Glutamatergic neuron (in vitro differentiated cells): Measurements from ENCODE around the gene CHMP5. TPM values are rescaled to one million over a fixed set of nuclear protein-coding genes. Genes with fewer than 3 reads are reported as not detected.

ENCODE experiments used
- DNase-seq: peaks from one replicate; pipeline ENCODE4 v3.0.0; 2022
- H3K27ac Mint-ChIP-seq: one replicate; pipeline ENCODE4 v1.8.0; 2020; ENCODE audit warnings: mild to moderate bottlenecking, mixed read lengths, inconsistent platforms; ENCODE audit not compliant: unreplicated experiment
- H3K27me3 Mint-ChIP-seq: one replicate; pipeline ENCODE4 v1.8.0; 2020; ENCODE audit warnings: mild to moderate bottlenecking, moderate library complexity, mixed read lengths, inconsistent platforms; ENCODE audit not compliant: unreplicated experiment
- H3K36me3 Mint-ChIP-seq: one replicate; pipeline ENCODE4 v1.8.0; 2020; ENCODE audit warnings: mild to moderate bottlenecking, mixed read lengths, inconsistent platforms; ENCODE audit not compliant: unreplicated experiment
- H3K4me1 Mint-ChIP-seq: one replicate; pipeline ENCODE4 v1.8.0; 2020; ENCODE audit warnings: mild to moderate bottlenecking, low read depth, mixed read lengths, inconsistent platforms; ENCODE audit not compliant: unreplicated experiment
- H3K4me3 Mint-ChIP-seq: one replicate; pipeline ENCODE4 v1.8.0; 2020; ENCODE audit warnings: mild to moderate bottlenecking, mixed read lengths, inconsistent platforms; ENCODE audit not compliant: unreplicated experiment
- H3K9me3 Mint-ChIP-seq: one replicate; pipeline ENCODE4 v1.8.0; 2020; ENCODE audit warnings: mild to moderate bottlenecking, moderate library complexity, mixed read lengths, inconsistent platforms; ENCODE audit not compliant: unreplicated experiment
- CTCF ChIP-seq: fragments of 200-600 bp; sonication (generic); IDR thresholded peaks from one replicate; pipeline ENCODE4 v1.5.0; 2021; ENCODE audit not compliant: partially characterized antibody, unreplicated experiment
- total RNA-seq: library from RNA; stranded (reverse); fragmentation: NEBNext Ultra II Directional; extraction: Animal tissue kit (Norgen Biotek cat#: 25700); gene quantifications from one replicate; pipeline ENCODE4 v1.2.1, GENCODE V29; 2021; ENCODE audit not compliant: unreplicated experiment

Gene CHMP5
- total RNA-seq, 1 donor from 2014 or later, result 61.7 TPM

- Mint-ChIP-seq H3K9me3 (peaks cover 2% of the 10 kb centered on the region), H3K27me3 (peaks cover 6% of the 10 kb centered on the region), H3K27ac (no peak overlapping the region), H3K4me3 (no peak overlapping the region), H3K36me3 (peaks cover 4% of the 10 kb centered on the region), H3K4me1 (no peaks in the 10 kb centered on the region)
- no peak for TF ChIP-seq CTCF
- DNase-seq, result no peak
Observed at GRCh38 chr9:33241298-33241697, 23.6 kb upstream of the CHMP5 start.

GRCh38 chr9:33242609-33243134 is 22.2 kb upstream of the CHMP5 start:
- Mint-ChIP-seq H3K4me1 (no peaks in the 10 kb centered on the region), H3K27me3 (peaks cover 6% of the 10 kb centered on the region), H3K9me3 (peaks cover 6% of the 10 kb centered on the region), H3K36me3 (peaks cover 4% of the 10 kb centered on the region), H3K27ac (no peak overlapping the region), H3K4me3 (no peak overlapping the region)
- DNase-seq, result no peak
- no peak for TF ChIP-seq CTCF

GRCh38 chr9:33244137-33244784 is 20.6 kb upstream of the CHMP5 start:
- Mint-ChIP-seq H3K36me3 (peaks cover 4% of the 10 kb centered on the region), H3K4me1 (no peaks in the 10 kb centered on the region), H3K27ac (no peak overlapping the region), H3K4me3 (no peak overlapping the region), H3K9me3 (peaks cover 6% of the 10 kb centered on the region), H3K27me3 (peaks cover 6% of the 10 kb centered on the region)
- no peak for DNase-seq
- no peak for TF ChIP-seq CTCF

GRCh38 chr9:33245341-33245740 is 19.5 kb upstream of the CHMP5 start:
- H3K36me3 Mint-ChIP-seq, result peaks cover 4% of the 10 kb centered on the region
- no peak for TF ChIP-seq CTCF

GRCh38 chr9:33246269-33246860 is 18.5 kb upstream of the CHMP5 start:
- peaks cover 6% of the 10 kb centered on the region for H3K9me3 Mint-ChIP-seq
- no peaks in the 10 kb centered on the region for H3K36me3 Mint-ChIP-seq
- no peaks in the 10 kb centered on the region for H3K4me1 Mint-ChIP-seq
- H3K4me3 Mint-ChIP-seq, result no peak overlapping the region
- no peak for DNase-seq
- no peak for TF ChIP-seq CTCF
- peaks cover 4% of the 10 kb centered on the region for H3K27me3 Mint-ChIP-seq
- H3K27ac Mint-ChIP-seq, result no peak overlapping the region

More at GRCh38 chr9:33245341-33245740, 19.5 kb upstream of the CHMP5 start:
- no peak overlapping the region for H3K27ac Mint-ChIP-seq
- H3K4me3 Mint-ChIP-seq, result no peak overlapping the region
- no peaks in the 10 kb centered on the region for H3K4me1 Mint-ChIP-seq
- H3K27me3 Mint-ChIP-seq, result peaks cover 4% of the 10 kb centered on the region
- DNase-seq, result no peak
- peaks cover 4% of the 10 kb centered on the region for H3K9me3 Mint-ChIP-seq
